ENCODE measurements around the gene TCFL5.

GRCh38 chr20:62900052-62900691 lies 38.5 kb upstream of the TCFL5 start:
- TF ChIP-seq CTCF (IDR thresholded peaks at IDR 0.05) (peak; percentile 89 to 93 (median 91)), EP300 (IDR thresholded peaks at IDR 0.05) (no peak), POLR2AphosphoS5 (IDR thresholded peaks at IDR 0.05) (peak; percentile 56), POLR2A (IDR thresholded peaks at IDR 0.05) (no peak)
